CD4-positive, alpha-beta T cell treated with Interleukin-4 for 4 hours (primary cell): ENCODE data around the gene LRRC61.
A peak's percentile ranks its signal among the peaks of the same experiment; 100 is the strongest.

Experiments
- DNase-seq: peaks from one replicate; pipeline ENCODE4 v3.0.0-alpha.2; 2020

Gene LRRC61

DNA sequence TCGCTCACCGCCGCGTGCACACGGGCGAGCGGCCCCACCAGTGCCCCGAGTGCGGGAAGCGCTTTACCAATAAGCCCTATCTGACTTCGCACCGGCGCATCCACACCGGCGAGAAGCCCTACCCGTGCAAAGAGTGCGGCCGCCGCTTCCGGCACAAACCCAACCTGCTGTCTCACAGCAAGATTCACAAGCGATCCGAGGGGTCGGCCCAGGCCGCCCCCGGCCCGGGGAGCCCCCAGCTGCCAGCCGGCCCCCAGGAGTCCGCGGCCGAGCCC, 48.8 kb downstream of the LRRC61 start:
- DNase-seq = no peak

- no peak for DNase-seq
Observed at GRCh38 chr7:150372271-150373048, 49.3 kb downstream of the LRRC61 start.

DNA sequence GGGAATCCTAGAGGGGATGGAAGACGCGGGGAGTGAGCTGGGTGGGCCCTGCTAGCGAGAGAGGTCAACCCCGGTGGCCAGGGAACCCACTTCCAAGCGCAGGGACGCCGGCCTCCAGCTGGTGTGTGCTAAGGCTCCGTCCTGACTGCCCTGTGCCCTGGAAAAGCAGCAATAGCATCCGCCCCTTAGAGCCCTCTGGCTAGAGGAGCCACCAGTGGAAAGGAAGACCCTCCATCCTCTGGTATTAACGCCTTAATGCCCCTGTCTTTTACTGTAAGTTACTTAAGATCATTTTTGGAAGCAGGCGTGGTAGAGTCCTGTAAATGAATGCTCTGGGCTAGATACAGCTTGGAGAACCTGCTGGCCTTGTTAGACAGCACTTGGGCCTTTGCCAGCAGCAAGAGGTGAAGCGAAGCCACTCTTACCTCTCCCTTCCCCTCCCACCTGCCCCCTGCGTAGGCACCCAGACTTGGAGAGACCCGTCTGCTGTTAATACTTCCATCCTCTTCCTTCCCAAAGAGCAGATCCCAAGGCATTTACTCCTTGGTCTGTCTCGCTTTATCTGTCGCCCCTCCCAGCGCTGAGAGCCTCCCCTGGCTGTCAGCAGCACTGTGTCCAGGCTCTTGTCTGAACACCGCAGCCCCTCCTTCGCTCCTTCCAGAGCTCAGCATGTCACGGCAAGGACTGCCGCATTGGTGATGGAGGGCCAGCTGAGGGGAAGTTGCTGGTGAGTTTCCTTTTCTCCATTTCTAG, 50.1 kb downstream of the LRRC61 start:
- DNase-seq = no peak

GRCh38 chr7:150374026-150374425, 50.9 kb downstream of the LRRC61 start:
- no peak for DNase-seq

DNA sequence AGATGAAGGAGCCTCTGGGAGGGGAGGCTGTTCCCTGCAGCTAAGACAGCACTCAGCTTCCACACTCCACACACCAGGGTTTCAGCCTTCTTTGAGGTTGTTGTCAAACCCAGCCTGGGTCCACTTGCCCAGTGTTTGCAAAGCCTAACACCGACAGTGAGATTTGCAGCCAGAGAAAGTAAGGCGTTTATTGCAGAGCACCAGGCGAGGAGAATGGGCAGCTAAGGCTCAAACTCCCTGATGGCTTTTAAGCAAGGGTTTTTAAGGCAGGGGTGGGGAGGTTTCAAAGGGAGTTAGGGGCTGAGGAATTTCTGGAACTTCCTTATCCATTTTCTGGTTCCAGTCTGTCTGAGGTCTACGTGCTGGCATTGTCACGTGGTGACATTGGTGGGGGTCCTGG, 51.3 kb downstream of the LRRC61 start:
- DNase-seq = no peak

- DNase-seq = peak; percentile 52
Observed at GRCh38 chr7:150375662-150376521, 52.7 kb downstream of the LRRC61 start.

- no peak for DNase-seq
Observed at GRCh38 chr7:150376560-150376959, 53.4 kb downstream of the LRRC61 start.

DNA sequence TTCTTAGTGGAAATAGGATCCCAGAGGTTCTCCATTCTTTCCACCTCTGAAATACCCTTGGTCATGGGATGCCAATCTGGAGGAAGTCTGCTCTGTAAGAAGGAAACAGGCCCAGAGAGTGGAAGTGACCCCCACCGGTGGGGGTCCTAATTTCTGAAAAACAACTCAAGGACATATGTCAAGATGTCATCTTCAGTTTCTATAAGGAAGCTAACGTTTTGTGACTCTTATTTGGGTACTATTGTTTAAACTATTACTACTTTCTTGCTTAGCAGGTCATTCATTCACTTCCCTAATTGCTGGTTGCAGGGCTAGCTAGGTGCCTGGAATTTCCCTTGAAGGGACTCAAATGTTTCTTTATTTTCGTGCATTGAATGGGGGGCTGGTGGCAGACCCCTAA, 54.0 kb downstream of the LRRC61 start:
- DNase-seq = no peak

GRCh38 chr7:150377635-150378034, 54.5 kb downstream of the LRRC61 start:
- no peak for DNase-seq

DNA sequence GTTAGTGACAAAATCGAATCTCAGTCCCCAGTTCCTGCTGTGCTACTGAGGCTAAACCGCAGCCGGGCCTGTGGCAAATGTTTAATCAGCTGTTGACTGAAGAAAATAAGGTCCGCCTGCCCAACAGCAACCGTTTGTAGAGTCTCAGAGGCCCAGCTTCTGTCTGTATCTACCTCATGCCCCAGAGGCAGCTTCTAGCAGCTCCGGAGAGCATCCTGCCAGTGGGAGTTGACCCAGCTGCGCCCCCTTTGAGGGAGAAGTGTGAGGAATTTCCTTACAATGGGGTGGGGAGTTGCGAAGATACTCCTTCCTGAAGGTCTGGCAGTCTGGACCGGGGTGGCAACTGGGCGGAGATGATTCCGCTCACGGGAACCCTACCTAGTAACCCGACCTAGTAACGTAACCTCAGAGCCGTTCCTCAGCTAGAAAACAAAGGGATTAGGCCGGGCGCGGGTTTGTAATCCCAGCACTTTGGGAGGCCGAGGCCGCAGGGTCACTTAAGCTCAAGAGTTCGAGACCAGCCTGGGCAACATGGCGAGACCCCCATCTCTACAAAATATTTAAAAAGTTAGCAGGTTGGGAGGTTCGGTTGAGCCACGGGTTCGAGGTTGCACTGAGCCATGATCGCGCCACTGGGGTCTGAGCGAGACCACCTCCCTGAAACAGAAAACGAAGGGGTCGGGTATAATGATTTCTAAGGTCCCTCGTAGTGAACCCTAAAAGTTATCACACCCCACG, 55.1 kb downstream of the LRRC61 start:
- DNase-seq = peak; percentile 60

GRCh38 chr7:150378853-150379440, 55.8 kb downstream of the LRRC61 start, which contains the start of gene ZNF775:
ZNF775 (plus strand) TSS chr7:150379330; CDS start chr7:150388471, 9,141 bp downstream.
- peak; percentile 93 for DNase-seq

- no peak for DNase-seq
Observed at GRCh38 chr7:150379441-150380379, 56.6 kb downstream of the LRRC61 start.

DNA sequence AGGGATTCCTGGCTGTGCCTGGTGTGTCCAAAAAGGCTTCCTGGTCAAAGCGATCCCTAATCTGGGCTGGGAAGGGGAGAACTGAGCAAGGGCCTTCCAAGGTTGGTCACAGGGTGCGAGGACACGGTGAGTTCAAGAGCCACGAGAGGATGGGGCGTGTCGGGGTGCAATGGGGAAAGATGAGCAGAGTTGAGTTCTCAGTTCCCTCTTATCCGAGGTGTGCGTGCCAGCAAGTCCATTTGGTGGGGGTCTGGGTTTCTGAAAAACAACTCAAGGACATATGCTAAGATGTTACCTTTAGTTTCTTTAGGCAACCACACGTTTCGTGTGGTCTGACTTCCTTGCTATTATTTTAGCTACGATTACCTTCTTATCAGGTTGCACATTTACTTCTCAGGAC, 57.3 kb downstream of the LRRC61 start:
- no peak for DNase-seq

GRCh38 chr7:150381096-150381495, 57.9 kb downstream of the LRRC61 start:
- no peak for DNase-seq

DNA sequence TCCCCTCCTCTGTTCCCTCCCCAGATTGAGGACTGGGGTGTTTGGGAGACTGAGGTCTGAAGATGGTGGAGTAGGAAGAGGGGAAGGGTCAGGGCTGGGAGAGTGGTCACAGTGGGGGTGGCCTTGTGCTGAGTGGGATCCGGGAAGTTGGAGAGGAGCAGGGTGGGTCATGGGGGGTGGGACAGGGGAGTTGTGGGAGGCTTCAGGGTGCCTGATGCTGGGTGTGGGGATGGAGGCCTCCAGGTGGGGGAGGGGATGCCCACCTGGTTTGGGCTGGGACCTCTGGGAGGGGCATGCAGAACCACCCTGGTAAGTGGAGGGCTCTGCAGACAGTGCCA, 58.6 kb downstream of the LRRC61 start:
- no peak for DNase-seq

GRCh38 chr7:150382123-150382843, 59.1 kb downstream of the LRRC61 start:
- DNase-seq = no peak

DNA sequence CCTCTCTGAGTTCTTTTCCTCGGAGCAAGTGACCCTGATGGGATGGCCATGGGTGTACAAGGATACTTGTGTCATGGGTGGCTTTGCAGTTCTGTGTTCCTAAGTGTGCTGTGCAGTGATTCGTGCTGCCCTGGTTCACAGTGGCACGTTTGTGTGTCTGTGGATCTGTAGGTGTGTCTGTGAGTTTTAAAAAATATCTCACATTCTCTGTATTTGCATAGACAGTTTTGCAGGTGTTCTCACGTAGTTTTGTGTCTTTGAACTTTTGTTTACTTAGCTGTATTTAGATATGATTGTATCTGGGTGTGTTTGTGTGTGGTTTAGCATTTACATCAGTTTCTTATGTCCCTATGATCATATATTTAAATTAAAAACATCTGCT, 59.7 kb downstream of the LRRC61 start:
- DNase-seq = no peak

DNA sequence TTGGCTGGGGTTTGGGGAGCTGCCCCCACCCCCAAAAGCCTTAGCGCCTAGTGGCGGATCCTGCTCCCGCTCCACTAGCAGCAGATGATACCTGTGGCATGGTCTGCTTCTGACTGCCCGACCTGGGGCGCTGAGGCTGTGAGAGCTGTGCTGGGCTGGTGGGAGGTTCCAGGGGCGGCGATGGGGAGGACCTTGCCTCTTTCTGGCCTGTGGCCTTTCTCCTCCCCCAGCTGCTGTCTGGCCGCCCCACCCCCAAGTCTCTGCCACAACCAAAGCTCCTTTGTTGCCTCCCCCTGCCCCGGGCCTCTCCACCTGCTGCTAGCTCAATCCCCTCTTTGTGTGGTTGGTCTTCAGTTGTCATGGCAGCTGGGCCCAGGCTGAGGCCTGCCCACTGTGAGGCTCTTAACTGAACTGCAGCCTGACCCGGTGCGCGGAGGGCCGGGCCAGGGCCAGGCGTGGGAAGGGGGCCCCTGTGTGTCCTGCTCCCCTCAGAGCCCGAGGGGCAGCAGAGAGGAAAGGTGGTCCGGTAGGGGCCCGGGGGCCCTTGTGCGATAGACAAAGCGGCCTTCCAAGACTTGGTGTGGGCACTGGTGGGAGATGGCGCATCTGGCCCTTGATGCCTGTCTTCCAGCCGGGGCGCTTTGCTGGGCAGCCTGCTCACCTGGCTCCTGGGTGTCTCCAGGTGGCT, 60.7 kb downstream of the LRRC61 start:
- no peak for DNase-seq

DNA sequence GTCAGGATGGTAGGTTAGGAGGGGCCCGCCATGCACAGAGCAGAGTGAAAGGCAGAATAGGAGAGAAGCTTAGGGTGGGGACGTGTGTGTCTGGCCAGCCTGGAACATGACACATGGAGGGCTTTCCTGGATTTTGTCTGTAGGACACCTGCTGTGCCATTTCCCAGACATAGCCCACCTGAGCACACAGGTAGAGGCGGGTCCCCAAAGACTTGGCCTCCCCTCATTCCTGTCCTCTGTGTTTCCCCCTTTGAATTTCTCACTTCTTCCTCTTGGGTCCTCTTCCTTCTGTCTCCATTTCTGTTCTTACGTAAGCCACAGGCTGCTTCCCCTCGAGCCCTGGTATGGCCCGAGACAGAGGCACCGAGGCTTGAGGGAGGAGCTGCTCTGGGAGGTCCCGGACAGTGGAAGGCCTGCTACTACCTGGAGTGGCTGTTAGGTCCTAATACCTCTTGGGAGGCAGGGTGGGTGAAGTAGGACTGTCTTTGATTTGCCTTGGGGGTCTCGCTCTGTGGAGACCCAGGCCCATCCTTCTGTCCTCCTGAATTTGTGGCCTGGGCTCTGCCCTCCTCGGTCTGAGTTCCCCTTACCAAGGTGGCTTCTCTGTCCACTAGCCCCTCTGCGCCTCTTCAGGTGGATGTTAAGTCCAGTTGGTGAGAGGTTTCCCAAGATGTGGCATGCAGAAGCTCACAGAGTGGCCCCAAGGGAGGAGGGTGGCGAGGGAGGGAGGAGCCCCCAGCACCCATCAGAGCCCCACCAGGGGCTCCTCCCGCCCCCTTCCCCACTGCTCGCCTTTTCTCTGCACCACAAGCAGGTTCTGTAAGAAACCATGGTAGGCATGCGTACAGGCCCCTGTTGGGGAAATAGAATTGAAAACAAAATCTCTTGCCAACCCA, 61.5 kb downstream of the LRRC61 start:
- no peak for DNase-seq
